IMR-90 (cell line): Measurements from ENCODE around the gene ZFYVE26. TPM values are rescaled to one million over a fixed set of nuclear protein-coding genes. Genes with fewer than 3 reads are reported as not detected.

ENCODE experiments used
- ATAC-seq: fragments of 200-7000 bp; cut with Tn5 transposase; 2 replicates; pipeline ENCODE4 v1.9.1; 2020; ENCODE audit warnings: low read depth, mild to moderate bottlenecking, moderate library complexity
- BruUV-seq: library from RNA; stranded (reverse); fragments of 400-500 nt; replicated peaks from 2 replicates; lab custom pipeline; 2021; lab: Mats Ljungman, UMichigan
- CTCF ChIA-PET: fragments of 300-600 bp; formaldehyde crosslinking; extraction: SDS; loops from one replicate; lab custom pipeline; 2021; ENCODE audit warnings: antibody characterized with exemption; lab: Yijun Ruan, JAX
- POLR2A ChIA-PET: fragments of 300-600 bp; sonication (Branson Sonifier 250); formaldehyde crosslinking; loops from one replicate; lab custom pipeline; 2022; ENCODE audit warnings: antibody characterized with exemption; ENCODE audit not compliant: unreplicated experiment; lab: Charles Lee
- DNase-seq: peaks from one replicate; pipeline ENCODE4 v3.0.0; 2013
- H2AFZ ChIP-seq: replicated peaks from 2 replicates; pipeline ENCODE3; 2013; ENCODE audit warnings: low read length, mild to moderate bottlenecking; ENCODE audit not compliant: poor library complexity
- H2AK5ac ChIP-seq: 2 replicates; pipeline ENCODE4 v1.6.1; 2013; ENCODE audit warnings: low read depth, low read length, inconsistent platforms
- H2AK9ac ChIP-seq: replicated peaks from 2 replicates; pipeline ENCODE3; 2013; ENCODE audit warnings: mild to moderate bottlenecking, low read depth, low read length, moderate library complexity; ENCODE audit not compliant: poor library complexity
- H2BK120ac ChIP-seq: 2 replicates; pipeline ENCODE4 v1.6.1; 2013; ENCODE audit warnings: low read depth, low read length, inconsistent platforms
- H2BK15ac ChIP-seq: 3 replicates; pipeline ENCODE4 v1.6.1; 2013; ENCODE audit warnings: low read depth, low read length, inconsistent platforms
- H2BK20ac ChIP-seq: 2 replicates; pipeline ENCODE4 v1.6.1; 2013; ENCODE audit warnings: low read depth, mild to moderate bottlenecking, inconsistent platforms, low read length, moderate library complexity
- H2BK5ac ChIP-seq: 2 replicates; pipeline ENCODE4 v1.6.1; 2013; ENCODE audit warnings: mild to moderate bottlenecking, low read depth, low read length, inconsistent platforms; ENCODE audit not compliant: poor library complexity, severe bottlenecking
- H3K14ac ChIP-seq: replicated peaks from 2 replicates; pipeline ENCODE4 v1.6.1; 2013; ENCODE audit warnings: low read depth, low read length, inconsistent platforms
- H3K18ac ChIP-seq: 2 replicates; pipeline ENCODE4 v1.6.1; 2013; ENCODE audit warnings: low read depth, low read length, control low read depth
- H3K23ac ChIP-seq: 2 replicates; pipeline ENCODE4 v1.6.1; 2013; ENCODE audit warnings: low read depth, low read length, inconsistent platforms
- H3K27ac ChIP-seq: 2 replicates; pipeline ENCODE4 v1.5.1; 2013; ENCODE audit warnings: mild to moderate bottlenecking, control low read depth, low read length; ENCODE audit not compliant: insufficient read depth
- H3K27me3 ChIP-seq: 2 replicates; pipeline ENCODE4 v1.6.1; 2013; ENCODE audit warnings: low read length; ENCODE audit not compliant: control insufficient read depth, insufficient read depth
- H3K36me3 ChIP-seq: 2 replicates; pipeline ENCODE4 v1.6.1; 2013; ENCODE audit warnings: low read length, mixed read lengths; ENCODE audit not compliant: control insufficient read depth, insufficient read depth
- H3K4ac ChIP-seq: 2 replicates; pipeline ENCODE4 v1.6.1; 2013; ENCODE audit warnings: low read depth, low read length, inconsistent platforms
- H3K4me1 ChIP-seq: 2 replicates; pipeline ENCODE4 v1.6.1; 2013; ENCODE audit warnings: low read length, mixed read lengths; ENCODE audit not compliant: control insufficient read depth, insufficient read depth
- H3K4me2 ChIP-seq: 2 replicates; pipeline ENCODE4 v1.6.1; 2013; ENCODE audit warnings: low read depth, mild to moderate bottlenecking, control low read depth, low read length, moderate library complexity
- H3K4me3 ChIP-seq: 2 replicates; pipeline ENCODE4 v1.5.1; 2013; ENCODE audit warnings: low read depth, mild to moderate bottlenecking, control low read depth, low read length, moderate library complexity; ENCODE audit not compliant: insufficient read depth
- H3K56ac ChIP-seq: 2 replicates; pipeline ENCODE4 v1.6.1; 2013; ENCODE audit warnings: low read length, inconsistent platforms; ENCODE audit not compliant: insufficient read depth; ENCODE audit errors: extremely low read depth
- H3K79me1 ChIP-seq, 2 experiments: 2 replicates each; pipeline ENCODE4 v1.6.1; 2013; ENCODE audit warnings: low read length in 2 of 2, inconsistent platforms in 1 of 2, low read depth in 1 of 2
- H3K9ac ChIP-seq: 2 replicates; pipeline ENCODE4 v1.6.1; 2013; ENCODE audit warnings: low read depth, low read length, control low read depth
- H3K9me1 ChIP-seq: 2 replicates; pipeline ENCODE4 v1.6.1; 2013; ENCODE audit warnings: low read length, inconsistent platforms; ENCODE audit not compliant: insufficient read depth
- H3K9me3 ChIP-seq: 2 replicates; pipeline ENCODE4 v1.6.1; 2013; ENCODE audit warnings: low read length; ENCODE audit not compliant: control insufficient read depth, insufficient read depth
- H4K20me1 ChIP-seq: 2 replicates; pipeline ENCODE4 v1.6.1; 2013; ENCODE audit warnings: low read length, inconsistent platforms; ENCODE audit not compliant: insufficient read depth
- H4K5ac ChIP-seq: 2 replicates; pipeline ENCODE4 v1.6.1; 2013; ENCODE audit warnings: mild to moderate bottlenecking, low read depth, low read length, control low read depth
- H4K8ac ChIP-seq, 2 experiments: 2 replicates each; pipeline ENCODE4 v1.6.1; 2013; ENCODE audit warnings: low read depth in 2 of 2, low read length in 2 of 2, control low read depth in 1 of 2, inconsistent platforms in 1 of 2
- H4K91ac ChIP-seq: 2 replicates; pipeline ENCODE4 v1.6.1; 2013; ENCODE audit warnings: low read depth, low read length, inconsistent platforms; ENCODE audit not compliant: insufficient read depth
- BHLHE40 ChIP-seq: fragments of 150-350 bp; IDR thresholded peaks from 2 replicates; pipeline ENCODE4 v1.6.1; 2016; ENCODE audit warnings: mild to moderate bottlenecking, low read depth, low read length
- CHD1 ChIP-seq: IDR thresholded peaks from 2 replicates; pipeline ENCODE4 v1.6.1; 2012; ENCODE audit warnings: low read depth, low read length, improper control_type of control experiment
- FOS ChIP-seq: fragments of 150-350 bp; IDR thresholded peaks from 2 replicates; pipeline ENCODE4 v1.6.1; 2016; ENCODE audit warnings: low read depth, low read length
- MAZ ChIP-seq: IDR thresholded peaks from 2 replicates; pipeline ENCODE4 v1.6.1; 2012; ENCODE audit warnings: low read depth, mild to moderate bottlenecking, low read length, improper control_type of control experiment, moderate library complexity, borderline replicate concordance
- POLR2A ChIP-seq: IDR thresholded peaks from 2 replicates; pipeline ENCODE4 v1.6.1; 2012; ENCODE audit warnings: mild to moderate bottlenecking, low read depth, low read length
- RCOR1 ChIP-seq: IDR thresholded peaks from 2 replicates; pipeline ENCODE4 v1.6.1; 2012; ENCODE audit warnings: mild to moderate bottlenecking, low read length, improper control_type of control experiment; ENCODE audit not compliant: insufficient replicate concordance
- WGBS, 2 experiments: methylation state at CpG; one replicate each; pipeline versions ENCODE4 v1.1.5 to v1.1.7; 2013; ENCODE audit warnings: missing lambda C conversion rate in 2 of 2; ENCODE audit not compliant: insufficient read length in 1 of 2; ENCODE audit errors: extremely low coverage in 2 of 2; 5-methylcytosine and 5-hydroxymethylcytosine counted together
- dilution Hi-C: fragments of 300-500 bp; cut with HindIII; formaldehyde crosslinking; loops from one replicate; pipeline ENCODE4 v1.14.3; 2018; ENCODE audit warnings: low sequenced_read_pairs; ENCODE audit not compliant: unreplicated experiment
- in situ Hi-C: fragments of 300-500 bp; cut with MboI; formaldehyde crosslinking; loops from 3 replicates; pipeline ENCODE4 v1.14.3; 2019; ENCODE audit warnings: low sequenced_read_pairs, inconsistent platforms, mixed read lengths
- intact Hi-C: fragments of 100-400 bp; cut with micrococcal nuclease; formaldehyde crosslinking; loops from 2 replicates; pipeline ENCODE4 v1.10.0; 2022
- polyA plus RNA-seq, 3 experiments: library from polyadenylated mRNA; depleted of rRNA; stranded (reverse); fragments of >200 nt; gene quantifications; 2 replicates each; pipeline ENCODE4 v1.2.3, GENCODE V29; 2012; ENCODE audit warnings: low replicate concordance in 1 of 3
- total RNA-seq: library from RNA; depleted of rRNA; stranded (reverse); fragments of >200 nt; gene quantifications from 2 replicates; pipeline ENCODE4 v1.2.3, GENCODE V29; 2012

The ZFYVE26 gene
- total and polyA plus RNA-seq, 2 of the 4 experiments (the other 2 are of a cell fraction), result 6.0 to 11.1 TPM

DNA sequence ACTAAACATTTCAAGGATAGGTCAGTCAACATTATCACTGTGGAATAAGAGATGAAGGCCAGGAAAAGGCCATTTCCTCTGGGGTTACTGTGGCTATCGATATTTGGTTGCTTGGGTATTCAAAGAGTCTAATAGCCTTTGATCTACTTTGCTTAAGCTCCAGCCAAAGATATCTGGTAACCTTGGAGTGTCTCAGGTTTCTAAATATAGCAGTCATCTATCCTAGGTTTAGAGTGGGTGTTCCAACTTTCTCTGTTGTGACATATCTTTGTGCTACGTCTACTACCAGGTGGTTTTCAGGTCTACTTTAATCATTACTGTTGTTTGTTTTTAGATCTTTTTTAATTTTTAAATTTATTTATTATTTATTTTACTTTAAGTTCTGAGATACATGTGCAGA is 72.3 kb downstream of the ZFYVE26 start:
- H2BK5ac ChIP-seq, result no peak overlapping the region
- H3K9ac ChIP-seq, result no peak overlapping the region
- H2BK15ac ChIP-seq, result no peak overlapping the region
- H3K14ac ChIP-seq, result no peak overlapping the region
- H3K4me3 ChIP-seq, result no peak overlapping the region
- H2AK5ac ChIP-seq, result no peak overlapping the region
- no peak overlapping the region for H2AFZ ChIP-seq
- no CpG with 5 or more reads among the region's 2 CpGs for WGBS, 2 experiments
- DNase-seq (no peak), ATAC-seq (no peak)
- 0 out of 2 replicates have a peak, but pooled peaks cover 1% of the 10 kb centered on the region for H3K27me3 ChIP-seq
- H3K9me1 ChIP-seq, result no peaks in the 10 kb centered on the region; the same call in 1 of the 2 replicates
- no peak overlapping the region for H3K56ac ChIP-seq
- no peak overlapping the region for H3K23ac ChIP-seq
- no peak overlapping the region for H4K91ac ChIP-seq
- H3K4me1 ChIP-seq, result no peaks in the 10 kb centered on the region
- in situ Hi-C loops, result no loop called here
- no peaks in the 10 kb centered on the region for H3K79me1 ChIP-seq
- H4K8ac ChIP-seq, result no peak overlapping the region
- H3K18ac ChIP-seq, result no peak overlapping the region
- dilution Hi-C loops, result no loop called here
- no peak overlapping the region for H3K4me2 ChIP-seq
- POLR2A ChIA-PET, result no interaction called here
- no peaks in the 10 kb centered on the region for H4K20me1 ChIP-seq
- intact Hi-C loops, result no loop called here
- H3K36me3 ChIP-seq, result peaks cover 8% of the 10 kb centered on the region
- no peak overlapping the region for H2AK9ac ChIP-seq
- H3K4ac ChIP-seq, result no peak overlapping the region
- BruUV-seq, result no TSS peak
- no peak overlapping the region for H4K5ac ChIP-seq
- no peak for TF ChIP-seq BHLHE40
- no peak for TF ChIP-seq CHD1
- TF ChIP-seq POLR2A, result no peak
- no peak for TF ChIP-seq FOS
- no peak for TF ChIP-seq MAZ
- no peak for TF ChIP-seq RCOR1
- no peak overlapping the region for H2BK20ac ChIP-seq
- no peak overlapping the region for H3K27ac ChIP-seq
- CTCF ChIA-PET, result no interaction called here
- H2BK120ac ChIP-seq, result no peak overlapping the region
- H3K9me3 ChIP-seq, result no peaks in the 10 kb centered on the region
